GM12873 (cell line): ENCODE results near the gene SOX10.

ENCODE experiments used
- CTCF ChIP-seq: IDR thresholded peaks from 2 replicates; pipeline ENCODE4 v1.5.1; 2012; ENCODE audit warnings: low read depth, mild to moderate bottlenecking, moderate library complexity, low read length, control low read depth; ENCODE audit not compliant: insufficient read depth; ENCODE audit errors: missing control alignments

SOX10 gene

GRCh38 chr22:37925767-37926166 is 58.6 kb downstream of the SOX10 start:
- TF ChIP-seq CTCF: no peak

- no peak for TF ChIP-seq CTCF
These were observed 59.0 kb downstream of the SOX10 start for GRCh38 chr22:37925330-37925729.

GRCh38 chr22:37924386-37925065 is 59.8 kb downstream of the SOX10 start:
- no peak for TF ChIP-seq CTCF

- TF ChIP-seq CTCF: no peak
These were observed 60.4 kb downstream of the SOX10 start for GRCh38 chr22:37923927-37924326.
